ENCODE results near the gene SCLT1. TPM values are rescaled to one million over a fixed set of nuclear protein-coding genes. Genes with fewer than 3 reads are reported as not detected.

Gene SCLT1
- total RNA-seq, 2 donors from 2014 or later, result 6.9 to 8.9 TPM

DNA sequence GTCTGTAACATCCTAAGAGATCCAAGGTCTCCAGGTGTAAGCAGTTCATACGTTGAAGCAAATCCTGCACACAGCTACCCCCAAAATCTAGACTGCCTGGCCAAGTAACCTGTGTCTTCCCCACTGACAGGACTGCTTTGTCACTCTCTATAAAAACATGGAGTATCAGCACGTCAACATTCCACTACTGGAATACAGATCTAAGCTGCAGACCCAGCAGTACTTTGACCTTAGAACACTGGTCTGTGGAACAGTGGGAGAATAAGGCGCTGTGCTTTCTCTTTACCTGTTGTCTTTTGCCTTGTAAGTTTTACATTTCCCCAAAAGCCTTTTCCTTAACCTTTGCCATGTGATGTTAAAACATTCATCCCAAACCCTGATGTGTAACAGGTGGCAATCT is 146.4 kb downstream of the SCLT1 start:
- Histone ChIP-seq H3K36me3 (no peaks in the 10 kb centered on the region), H3K4me1 (no peaks in the 10 kb centered on the region), H3K4me3 (no peak overlapping the region), H3K27me3 (no peaks in the 10 kb centered on the region), H3K9me3 (no peaks in the 10 kb centered on the region), H3K27ac (no peak overlapping the region)
- no peak for DNase-seq (ENCODE audit: low spot score)
- TF ChIP-seq, protein P1, sequence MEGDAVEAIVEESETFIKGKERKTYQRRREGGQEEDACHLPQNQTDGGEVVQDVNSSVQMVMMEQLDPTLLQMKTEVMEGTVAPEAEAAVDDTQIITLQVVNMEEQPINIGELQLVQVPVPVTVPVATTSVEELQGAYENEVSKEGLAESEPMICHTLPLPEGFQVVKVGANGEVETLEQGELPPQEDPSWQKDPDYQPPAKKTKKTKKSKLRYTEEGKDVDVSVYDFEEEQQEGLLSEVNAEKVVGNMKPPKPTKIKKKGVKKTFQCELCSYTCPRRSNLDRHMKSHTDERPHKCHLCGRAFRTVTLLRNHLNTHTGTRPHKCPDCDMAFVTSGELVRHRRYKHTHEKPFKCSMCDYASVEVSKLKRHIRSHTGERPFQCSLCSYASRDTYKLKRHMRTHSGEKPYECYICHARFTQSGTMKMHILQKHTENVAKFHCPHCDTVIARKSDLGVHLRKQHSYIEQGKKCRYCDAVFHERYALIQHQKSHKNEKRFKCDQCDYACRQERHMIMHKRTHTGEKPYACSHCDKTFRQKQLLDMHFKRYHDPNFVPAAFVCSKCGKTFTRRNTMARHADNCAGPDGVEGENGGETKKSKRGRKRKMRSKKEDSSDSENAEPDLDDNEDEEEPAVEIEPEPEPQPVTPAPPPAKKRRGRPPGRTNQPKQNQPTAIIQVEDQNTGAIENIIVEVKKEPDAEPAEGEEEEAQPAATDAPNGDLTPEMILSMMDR (IDR thresholded peaks at IDR 0.05), result no peak

DNA sequence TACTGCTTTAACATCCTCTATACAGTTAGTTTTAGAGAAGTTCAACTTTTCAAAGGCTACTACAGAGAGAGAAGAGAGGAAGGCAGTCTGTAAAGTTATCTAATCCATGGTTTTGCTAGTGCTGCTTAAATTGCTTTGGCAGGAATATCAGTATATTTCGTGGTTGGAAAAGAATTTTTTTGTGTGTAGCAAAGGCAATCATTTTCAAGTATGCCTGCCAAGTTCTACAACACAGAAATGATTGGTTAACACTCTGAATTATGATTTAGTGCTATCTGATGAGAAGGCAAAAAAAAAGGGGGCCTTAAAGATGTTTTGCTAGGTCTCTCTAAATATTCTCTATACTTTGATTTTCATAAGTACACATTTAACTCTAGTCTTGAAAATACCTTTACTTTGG is 150.7 kb downstream of the SCLT1 start:
- Histone ChIP-seq H3K27me3 (no peaks in the 10 kb centered on the region), H3K4me1 (no peaks in the 10 kb centered on the region), H3K4me3 (no peak overlapping the region), H3K27ac (no peak overlapping the region), H3K36me3 (no peaks in the 10 kb centered on the region), H3K9me3 (no peaks in the 10 kb centered on the region)
- TF ChIP-seq, protein P1 (IDR thresholded peaks at IDR 0.05), result no peak
- no peak for DNase-seq (ENCODE audit: low spot score)

DNA sequence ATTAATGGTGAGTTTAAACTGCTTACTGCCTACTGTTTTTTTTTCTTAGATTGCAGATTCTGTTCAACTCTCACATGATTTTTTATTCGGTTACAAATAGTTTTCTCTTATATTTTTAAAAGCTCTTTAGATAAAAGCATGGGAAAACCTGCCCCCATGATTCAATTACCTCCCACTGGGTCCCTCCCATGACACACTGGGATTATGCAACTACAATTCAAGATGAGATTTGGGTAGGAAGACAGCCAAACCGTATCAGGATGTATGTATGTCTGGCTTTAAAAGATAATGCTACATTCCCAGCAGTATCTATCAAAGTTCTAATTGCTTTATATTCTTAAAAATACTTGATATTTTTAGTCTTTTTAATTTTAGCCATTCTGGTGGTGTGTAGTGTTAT is 152.4 kb downstream of the SCLT1 start:
- TF ChIP-seq, protein P1 (IDR thresholded peaks at IDR 0.05), result no peak
- no peaks in the 10 kb centered on the region for H3K36me3 ChIP-seq
- H3K4me3 ChIP-seq, result no peak overlapping the region
- no peak for DNase-seq (ENCODE audit: low spot score)
- H3K27ac ChIP-seq, result no peak overlapping the region
- H3K9me3 ChIP-seq, result no peaks in the 10 kb centered on the region
- H3K4me1 ChIP-seq, result no peaks in the 10 kb centered on the region
- no peaks in the 10 kb centered on the region for H3K27me3 ChIP-seq

DNA sequence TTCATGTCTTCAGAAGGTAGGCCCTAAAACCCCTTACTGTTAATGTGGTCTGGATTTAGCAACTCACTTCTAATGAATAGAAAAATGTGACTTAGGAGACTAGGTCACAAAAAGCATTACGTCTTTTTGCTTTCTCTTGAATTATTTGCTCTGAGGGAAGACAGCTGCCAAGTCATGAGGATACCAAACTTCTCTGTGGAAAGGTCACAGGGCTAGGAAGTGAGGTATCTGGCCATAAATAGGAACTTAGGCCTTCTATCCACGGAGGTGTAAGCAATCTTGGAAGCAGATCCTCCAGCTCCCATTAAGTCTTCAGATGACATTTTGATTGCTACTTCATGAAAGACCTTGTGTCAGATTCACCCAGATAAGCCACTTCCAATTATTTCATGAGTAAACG is 163.3 kb downstream of the SCLT1 start:
- Histone ChIP-seq H3K4me3 (no peak overlapping the region), H3K4me1 (no peaks in the 10 kb centered on the region), H3K9me3 (no peaks in the 10 kb centered on the region), H3K36me3 (no peaks in the 10 kb centered on the region), H3K27ac (no peak overlapping the region), H3K27me3 (no peaks in the 10 kb centered on the region)
- TF ChIP-seq, protein P1 (IDR thresholded peaks at IDR 0.05), result no peak
- DNase-seq (ENCODE audit: low spot score), result no peak

DNA sequence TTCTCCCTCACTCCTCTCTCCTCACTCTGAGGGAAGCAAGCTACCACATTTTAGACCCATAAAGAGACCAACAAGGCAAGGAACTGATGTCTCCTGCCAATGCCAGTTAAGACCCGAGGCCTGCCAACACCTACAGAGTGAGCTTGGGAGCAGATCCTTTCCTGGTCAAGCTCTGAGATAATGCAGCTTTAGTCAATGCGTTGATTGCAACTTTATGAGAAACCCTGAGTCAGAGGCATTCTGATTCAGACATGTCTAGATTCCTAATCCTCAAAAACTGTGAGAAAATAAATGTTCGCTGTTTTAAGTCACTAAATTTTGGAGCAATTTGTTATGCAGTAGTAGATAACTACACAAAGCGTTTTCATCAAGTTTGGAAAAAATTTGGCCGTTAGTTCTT is 168.4 kb downstream of the SCLT1 start:
- H3K27ac ChIP-seq, result no peak overlapping the region
- no peaks in the 10 kb centered on the region for H3K27me3 ChIP-seq
- H3K4me1 ChIP-seq, result no peaks in the 10 kb centered on the region
- H3K9me3 ChIP-seq, result no peaks in the 10 kb centered on the region
- H3K4me3 ChIP-seq, result no peak overlapping the region
- H3K36me3 ChIP-seq, result no peaks in the 10 kb centered on the region
- TF ChIP-seq, protein P1 (IDR thresholded peaks at IDR 0.05), result no peak
- no peak for DNase-seq (ENCODE audit: low spot score)

DNA sequence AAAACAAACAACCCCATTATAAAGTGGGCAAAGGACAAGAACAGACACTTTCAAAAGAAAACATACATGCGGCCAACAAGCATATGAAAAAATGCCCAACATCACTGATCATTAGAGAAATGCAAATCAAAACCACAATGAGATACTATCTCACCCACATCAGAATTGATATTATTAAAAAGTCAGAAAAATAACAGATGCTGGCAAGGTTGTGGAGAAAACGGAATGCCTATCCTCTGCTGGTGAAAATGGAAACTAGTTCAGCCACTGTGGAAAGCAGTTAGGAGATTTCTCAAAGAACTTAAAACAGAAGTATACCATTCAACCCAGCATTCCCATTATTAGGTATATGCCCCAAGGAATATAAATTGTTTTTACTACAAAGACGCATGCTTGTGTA is 171.4 kb downstream of the SCLT1 start:
- no peaks in the 10 kb centered on the region for H3K4me1 ChIP-seq
- no peak overlapping the region for H3K4me3 ChIP-seq
- H3K36me3 ChIP-seq, result no peaks in the 10 kb centered on the region
- H3K27ac ChIP-seq, result no peak overlapping the region
- no peak for DNase-seq (ENCODE audit: low spot score)
- no peaks in the 10 kb centered on the region for H3K9me3 ChIP-seq
- TF ChIP-seq, protein P1 (IDR thresholded peaks at IDR 0.05), result no peak
- H3K27me3 ChIP-seq, result no peaks in the 10 kb centered on the region

Measured in right atrium auricular region (tissue), 2 donors.